Sigmoid colon (tissue), 4 donors: ENCODE measurements around the gene KLK6.

ENCODE experiments used
- CTCF ChIP-seq, 4 experiments: fragments of 450-650 bp in 3 of 4; fragments of 200-600 bp in 1 of 4; IDR thresholded peaks; one replicate each; pipeline ENCODE4 v1.5.1; 2016 to 2019; ENCODE audit warnings: antibody characterized with exemption in 4 of 4, mild to moderate bottlenecking in 3 of 4, moderate library complexity in 2 of 4
- EP300 ChIP-seq, 4 donors: sonication (generic); formaldehyde crosslinking; IDR thresholded peaks; one replicate each; pipeline ENCODE4 v1.6.1; 2017; ENCODE audit warnings: antibody characterized with exemption in 4 of 4
- POLR2A ChIP-seq, 2 donors: fragments of 450-650 bp; IDR thresholded peaks; one replicate each; pipeline ENCODE4 v1.6.1; 2016; ENCODE audit warnings: antibody characterized with exemption in 2 of 2, mild to moderate bottlenecking in 2 of 2, moderate library complexity in 2 of 2

GRCh38 chr19:50980208-50980607 is 10.8 kb upstream of the KLK6 start:
- no peak for TF ChIP-seq CTCF (IDR thresholded peaks at IDR 0.05)
- TF ChIP-seq POLR2A (IDR thresholded peaks at IDR 0.05), result no peak
- TF ChIP-seq EP300 (IDR thresholded peaks at IDR 0.05), result no peak
